MM.1S (cell line): ENCODE data around the gene GLMP.

Experiments
- DNase-seq: peaks from one replicate; pipeline ENCODE4 v3.0.0-alpha.2; 2015
- H2AFZ ChIP-seq: fragments of 300-600 bp; sonication (generic); 2 replicates; pipeline ENCODE4 v1.6.0; 2016; ENCODE audit warnings: antibody characterized with exemption, low read length
- H3F3A ChIP-seq: fragments of 300-600 bp; sonication (generic); 2 replicates; pipeline ENCODE4 v1.6.1; 2016; ENCODE audit warnings: mild to moderate bottlenecking, antibody characterized with exemption, low read length, moderate library complexity, mixed read lengths; ENCODE audit not compliant: insufficient read depth
- H3K27ac ChIP-seq: fragments of 300-600 bp; sonication (generic); 2 replicates; pipeline ENCODE4 v1.5.1; 2016; ENCODE audit warnings: mild to moderate bottlenecking, low read length
- H3K27me3 ChIP-seq: fragments of 300-600 bp; sonication (generic); replicated peaks from 2 replicates; pipeline ENCODE4 v1.6.0; 2016; ENCODE audit warnings: low read length; ENCODE audit not compliant: insufficient read depth
- H3K36me3 ChIP-seq: fragments of 300-600 bp; sonication (generic); replicated peaks from 2 replicates; pipeline ENCODE4 v1.6.1; 2016; ENCODE audit warnings: mild to moderate bottlenecking, low read length, mixed read lengths; ENCODE audit not compliant: insufficient read depth
- H3K4me1 ChIP-seq: fragments of 300-600 bp; sonication (generic); 2 replicates; pipeline ENCODE4 v1.6.1; 2016; ENCODE audit warnings: low read length, mixed read lengths
- H3K4me2 ChIP-seq: fragments of 300-600 bp; sonication (generic); 2 replicates; pipeline ENCODE4 v1.6.0; 2016; ENCODE audit warnings: low read depth, low read length
- H3K4me3 ChIP-seq: fragments of 300-600 bp; sonication (generic); 2 replicates; pipeline ENCODE4 v1.5.1; 2016; ENCODE audit warnings: low read length, mixed read lengths
- H3K79me2 ChIP-seq: fragments of 300-600 bp; sonication (generic); 2 replicates; pipeline ENCODE4 v1.6.1; 2016; ENCODE audit warnings: mixed run types, low read length, mixed read lengths
- H3K9ac ChIP-seq: fragments of 300-600 bp; sonication (generic); 2 replicates; pipeline ENCODE4 v1.6.1; 2016; ENCODE audit warnings: low read length, mixed read lengths
- H3K9me2 ChIP-seq: fragments of 300-600 bp; sonication (generic); replicated peaks from 2 replicates; pipeline ENCODE4 v1.6.1; 2016; ENCODE audit warnings: mild to moderate bottlenecking, low read length, mixed read lengths; ENCODE audit not compliant: insufficient read depth
- H3K9me3 ChIP-seq: fragments of 300-600 bp; sonication (generic); replicated peaks from 2 replicates; pipeline ENCODE4 v1.6.1; 2016; ENCODE audit warnings: mild to moderate bottlenecking, low read length, mixed read lengths; ENCODE audit not compliant: insufficient read depth
- H4K20me1 ChIP-seq: fragments of 300-600 bp; sonication (generic); 2 replicates; pipeline ENCODE4 v1.6.1; 2016; ENCODE audit warnings: mild to moderate bottlenecking, low read length, moderate library complexity, mixed read lengths; ENCODE audit not compliant: insufficient read depth
- CTCF ChIP-seq: fragments of 300-600 bp; sonication (generic); IDR thresholded peaks from 2 replicates; pipeline ENCODE4 v1.5.1; 2016; ENCODE audit warnings: antibody characterized with exemption, low read length, mixed read lengths
- EZH2 ChIP-seq: fragments of 300-600 bp; sonication (generic); optimal IDR thresholded peaks from 2 replicates; pipeline ENCODE3; 2017; ENCODE audit warnings: low read depth, mild to moderate bottlenecking, antibody characterized with exemption, low read length, mixed read lengths
- EZH2phosphoT487 ChIP-seq: fragments of 300-600 bp; sonication (generic); IDR thresholded peaks from 2 replicates; pipeline ENCODE4 v1.6.1; 2018; ENCODE audit warnings: antibody characterized with exemption, low read length

The GLMP gene

GRCh38 chr1:156244126-156244525 lies 51.4 kb downstream of the GLMP start:
- Histone ChIP-seq H3K9me2 (no peaks in the 10 kb centered on the region), H3K36me3 (no peaks in the 10 kb centered on the region), H4K20me1 (no peaks in the 10 kb centered on the region), H3K4me3 (no peak overlapping the region), H3K9ac (no peak overlapping the region), H3F3A (peaks cover 17% of the 10 kb centered on the region; the same call in 1 of the 2 replicates), H3K4me2 (no peak overlapping the region), H3K27me3 (no peaks in the 10 kb centered on the region), H3K9me3 (no peaks in the 10 kb centered on the region), H3K4me1 (peaks cover 7% of the 10 kb centered on the region; the same call in 1 of the 2 replicates), H2AFZ (no peak overlapping the region), H3K79me2 (no peaks in the 10 kb centered on the region), H3K27ac (no peak overlapping the region)
- no peak for TF ChIP-seq EZH2
- TF ChIP-seq CTCF: no peak
- no peak for TF ChIP-seq EZH2phosphoT487
- no peak for DNase-seq

- no peaks in the 10 kb centered on the region for H3K27me3 ChIP-seq
- H3K4me2 ChIP-seq: no peak overlapping the region
- H3K4me3 ChIP-seq: no peak overlapping the region
- H4K20me1 ChIP-seq: no peaks in the 10 kb centered on the region
- 0 out of 2 replicates have a peak, but pooled peaks cover 6% of the 10 kb centered on the region for H3K36me3 ChIP-seq
- DNase-seq: no peak
- peaks cover 7% of the 10 kb centered on the region; the same call in 1 of the 2 replicates for H3K4me1 ChIP-seq
- H2AFZ ChIP-seq: no peak overlapping the region
- H3K9me3 ChIP-seq: no peaks in the 10 kb centered on the region
- no peak overlapping the region for H3K9ac ChIP-seq
- H3F3A ChIP-seq: peaks cover 14% of the 10 kb centered on the region; the same call in 1 of the 2 replicates
- TF ChIP-seq EZH2: no peak
- TF ChIP-seq EZH2phosphoT487: no peak
- no peak for TF ChIP-seq CTCF
- H3K79me2 ChIP-seq: no peaks in the 10 kb centered on the region
- H3K9me2 ChIP-seq: no peaks in the 10 kb centered on the region
- H3K27ac ChIP-seq: no peak overlapping the region
Observed at GRCh38 chr1:156242738-156243137, 52.7 kb downstream of the GLMP start.
